Measurements from ENCODE around the gene DLGAP3.

DNA sequence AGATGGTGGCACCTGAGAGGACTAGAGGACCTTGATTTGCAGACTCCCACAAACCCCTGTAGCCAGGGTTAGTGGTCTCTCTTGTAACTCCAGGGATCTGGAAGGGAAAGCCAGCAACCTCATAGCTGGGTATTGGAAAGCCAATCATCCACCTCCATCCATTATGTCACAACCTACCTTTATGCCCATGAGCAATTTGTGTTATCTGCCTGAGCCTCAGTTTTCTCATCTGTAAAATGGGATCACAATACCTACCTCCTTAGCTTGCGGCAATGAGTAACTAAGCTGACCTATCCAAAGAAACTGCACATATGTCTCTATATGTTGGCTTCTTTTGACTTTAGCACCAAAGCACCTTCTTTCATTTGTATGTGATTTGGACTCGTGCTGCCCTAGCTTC is 14.5 kb downstream of the DLGAP3 start:
- TF ChIP-seq POLR2A (IDR thresholded peaks at IDR 0.05) (no peak), CTCF (IDR thresholded peaks at IDR 0.05) (no peak), POLR2AphosphoS5 (IDR thresholded peaks at IDR 0.05) (no peak), EP300 (IDR thresholded peaks at IDR 0.05) (no peak)

All from stomach (tissue), 4 donors.